ENCODE data around the gene PRICKLE2.

DNA sequence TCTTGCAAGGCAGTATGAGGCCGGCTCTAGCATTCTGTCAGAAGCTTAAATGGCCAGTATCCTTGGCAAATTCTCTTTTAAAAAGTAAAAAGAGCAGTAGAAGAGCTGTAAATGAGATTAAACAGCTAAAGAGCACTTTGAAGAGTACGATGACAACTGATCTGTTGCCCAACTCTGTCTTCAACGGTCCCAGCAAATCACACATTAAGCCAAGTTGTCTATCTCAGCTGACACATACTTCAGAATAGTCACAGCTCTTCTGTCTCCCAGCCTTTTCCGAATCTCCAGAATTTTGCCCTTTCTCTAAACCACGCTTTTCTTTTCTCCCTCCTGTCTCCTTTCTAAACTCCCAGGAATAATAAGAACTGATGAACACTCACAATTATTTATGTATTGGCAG, 51.7 kb downstream of the PRICKLE2 start:
- TF ChIP-seq, protein P1, sequence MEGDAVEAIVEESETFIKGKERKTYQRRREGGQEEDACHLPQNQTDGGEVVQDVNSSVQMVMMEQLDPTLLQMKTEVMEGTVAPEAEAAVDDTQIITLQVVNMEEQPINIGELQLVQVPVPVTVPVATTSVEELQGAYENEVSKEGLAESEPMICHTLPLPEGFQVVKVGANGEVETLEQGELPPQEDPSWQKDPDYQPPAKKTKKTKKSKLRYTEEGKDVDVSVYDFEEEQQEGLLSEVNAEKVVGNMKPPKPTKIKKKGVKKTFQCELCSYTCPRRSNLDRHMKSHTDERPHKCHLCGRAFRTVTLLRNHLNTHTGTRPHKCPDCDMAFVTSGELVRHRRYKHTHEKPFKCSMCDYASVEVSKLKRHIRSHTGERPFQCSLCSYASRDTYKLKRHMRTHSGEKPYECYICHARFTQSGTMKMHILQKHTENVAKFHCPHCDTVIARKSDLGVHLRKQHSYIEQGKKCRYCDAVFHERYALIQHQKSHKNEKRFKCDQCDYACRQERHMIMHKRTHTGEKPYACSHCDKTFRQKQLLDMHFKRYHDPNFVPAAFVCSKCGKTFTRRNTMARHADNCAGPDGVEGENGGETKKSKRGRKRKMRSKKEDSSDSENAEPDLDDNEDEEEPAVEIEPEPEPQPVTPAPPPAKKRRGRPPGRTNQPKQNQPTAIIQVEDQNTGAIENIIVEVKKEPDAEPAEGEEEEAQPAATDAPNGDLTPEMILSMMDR (IDR thresholded peaks at IDR 0.05 in 2 of 3, conservative IDR thresholded peaks at IDR 0.05 in 1 of 3; ENCODE audit: control insufficient read depth in 2 of 3, extremely low read depth in 1 of 3, insufficient read depth in 1 of 3, low read depth in 3 of 3, low read length in 3 of 3), result no peak
- TF ChIP-seq TCF7 (IDR thresholded peaks at IDR 0.05; ENCODE audit: borderline replicate concordance) (no peak), RFX5 (IDR thresholded peaks at IDR 0.05; ENCODE audit: low read depth, low read length) (no peak)

Data from GM12878 (cell line).